PC-9 (cell line): Measurements from ENCODE around the gene ZNF528. TPM values are rescaled to one million over a fixed set of nuclear protein-coding genes. Genes with fewer than 3 reads are reported as not detected.

ENCODE experiments used
- BruUV-seq: library from RNA; stranded (reverse); fragments of 400-500 nt; replicated peaks from 2 replicates; lab custom pipeline; 2021; lab: Mats Ljungman, UMichigan
- CTCF ChIA-PET: fragments of 300-600 bp; sonication (Branson Sonifier 250); formaldehyde crosslinking; loops from one replicate; lab custom pipeline; 2022; ENCODE audit warnings: antibody characterized with exemption; lab: Charles Lee
- POLR2A ChIA-PET: fragments of 300-600 bp; sonication (Branson Sonifier 250); formaldehyde crosslinking; loops from one replicate; lab custom pipeline; 2022; ENCODE audit warnings: antibody characterized with exemption; ENCODE audit not compliant: unreplicated experiment; lab: Charles Lee
- DNase-seq, 2 experiments: peaks; one replicate each; pipeline versions ENCODE4 v3.0.0 to v3.0.0-alpha.2; 2015 to 2022; ENCODE audit warnings: mixed read lengths in 1 of 2
- H2AFZ ChIP-seq: fragments of 200-600 bp; sonication (generic); 2 replicates; pipeline ENCODE4 v1.8.1; 2017; ENCODE audit warnings: antibody characterized with exemption
- H3F3A ChIP-seq: fragments of 200-600 bp; sonication (generic); 2 replicates; pipeline ENCODE4 v1.8.1; 2017; ENCODE audit warnings: antibody characterized with exemption, mild to moderate bottlenecking, low read depth; ENCODE audit not compliant: insufficient read depth
- H3K27ac ChIP-seq: fragments of 200-600 bp; sonication (generic); 2 replicates; pipeline ENCODE4 v1.6.1; 2016; ENCODE audit warnings: mixed run types
- H3K27me3 ChIP-seq: fragments of 200-600 bp; sonication (generic); 2 replicates; pipeline ENCODE4 v1.6.1; 2016; ENCODE audit warnings: low read depth, mixed run types; ENCODE audit not compliant: insufficient read depth
- H3K36me3 ChIP-seq: fragments of 200-600 bp; sonication (generic); 2 replicates; pipeline ENCODE4 v1.6.1; 2016; ENCODE audit warnings: low read depth, mixed run types
- H3K4me1 ChIP-seq: fragments of 200-600 bp; sonication (generic); replicated peaks from 2 replicates; pipeline ENCODE4 v1.6.1; 2016; ENCODE audit warnings: mixed run types; ENCODE audit not compliant: insufficient read depth
- H3K4me2 ChIP-seq: fragments of 200-600 bp; sonication (generic); 2 replicates; pipeline ENCODE4 v1.6.1; 2017; ENCODE audit warnings: mixed run types
- H3K4me3 ChIP-seq: fragments of 200-600 bp; sonication (generic); 2 replicates; pipeline ENCODE4 v1.6.1; 2016; ENCODE audit warnings: mixed run types
- H3K79me2 ChIP-seq: fragments of 200-600 bp; sonication (generic); 2 replicates; pipeline ENCODE4 v1.6.1; 2017; ENCODE audit warnings: low read depth, mixed run types
- H3K9me2 ChIP-seq: fragments of 200-600 bp; sonication (generic); 2 replicates; pipeline ENCODE4 v1.8.1; 2017; ENCODE audit warnings: mild to moderate bottlenecking; ENCODE audit not compliant: insufficient read depth
- H3K9me3 ChIP-seq: fragments of 200-600 bp; sonication (generic); 2 replicates; pipeline ENCODE4 v1.8.1; 2016; ENCODE audit warnings: low read depth; ENCODE audit not compliant: insufficient read depth
- H4K20me1 ChIP-seq: fragments of 200-600 bp; sonication (generic); 2 replicates; pipeline ENCODE4 v1.8.1; 2017; ENCODE audit not compliant: insufficient read depth
- CTCF ChIP-seq: fragments of 200-600 bp; sonication (generic); conservative IDR thresholded peaks from 2 replicates; pipeline ENCODE4 v1.6.1; 2017; ENCODE audit warnings: mixed run types, antibody characterized with exemption, mild to moderate bottlenecking, moderate library complexity
- EZH2 ChIP-seq: fragments of 200-600 bp; sonication (generic); IDR thresholded peaks from 2 replicates; pipeline ENCODE4 v1.8.0; 2017; ENCODE audit warnings: antibody characterized with exemption, low read depth
- intact Hi-C: fragments of 100-400 bp; cut with micrococcal nuclease; formaldehyde crosslinking; loops from one replicate; pipeline ENCODE4 v1.10.0; 2022; ENCODE audit not compliant: unreplicated experiment
- total RNA-seq: library from RNA; stranded (reverse); gene quantifications from 2 replicates; pipeline ENCODE4 v1.2.3, GENCODE V29; 2021

ZNF528 gene
- total RNA-seq, 1 experiment from 2014 or later = 32.6 TPM

GRCh38 chr19:52428937-52429336 is 31.3 kb downstream of the ZNF528 start, which contains the start of gene ZNF534:
Gene ZNF534 (plus strand): TSS chr19:52429148. CDS start chr19:52431475, 2,327 bp downstream.
- Histone ChIP-seq H3K27ac (no peak within 1 kb of the TSS), H3K36me3 (no peaks in the 10 kb centered on the region), H3K79me2 (no peaks in the 10 kb centered on the region), H2AFZ (no peak within 1 kb of the TSS), H3K4me2 (no peak within 1 kb of the TSS), H4K20me1 (no peaks in the 10 kb centered on the region), H3K4me3 (no peak within 1 kb of the TSS), H3K9me3 (peaks cover 7% of the 10 kb centered on the region), H3F3A (no peaks in the 10 kb centered on the region), H3K9me2 (no peaks in the 10 kb centered on the region), H3K4me1 (no peaks in the 10 kb centered on the region), H3K27me3 (no peaks in the 10 kb centered on the region; the same call in 1 of the 2 replicates)
- POLR2A ChIA-PET = no interaction called here
- no peak for DNase-seq
- CTCF ChIA-PET = no interaction called here
- TF ChIP-seq CTCF (no peak), EZH2 (no peak)
- intact Hi-C loops = no loop called here
- BruUV-seq = no TSS peak

- ChIA-PET POLR2A (no interaction called here), CTCF (no interaction called here)
- Histone ChIP-seq H3K4me2 (no peak overlapping the region), H3K79me2 (no peaks in the 10 kb centered on the region), H4K20me1 (no peaks in the 10 kb centered on the region), H2AFZ (no peak overlapping the region), H3K9me2 (no peaks in the 10 kb centered on the region; the same call in 1 of the 2 replicates), H3K4me3 (no peak overlapping the region), H3K27me3 (peaks cover 5% of the 10 kb centered on the region), H3K9me3 (peaks cover 6% of the 10 kb centered on the region; the same call in 1 of the 2 replicates), H3K27ac (no peak overlapping the region), H3K36me3 (no peaks in the 10 kb centered on the region), H3F3A (no peaks in the 10 kb centered on the region), H3K4me1 (no peaks in the 10 kb centered on the region)
- TF ChIP-seq CTCF (no peak), EZH2 (no peak)
- intact Hi-C loops = no loop called here
- BruUV-seq = no TSS peak
- DNase-seq = no peak
These were observed 44.5 kb downstream of the ZNF528 start for GRCh38 chr19:52442179-52442578.

GRCh38 chr19:52444506-52444905 is 46.9 kb downstream of the ZNF528 start:
- ChIA-PET POLR2A (no interaction called here), CTCF (no interaction called here)
- H3K4me3 ChIP-seq = no peak overlapping the region
- no peak overlapping the region for H3K4me2 ChIP-seq
- intact Hi-C loops = no loop called here
- H3K27ac ChIP-seq = no peak overlapping the region
- H3F3A ChIP-seq = no peaks in the 10 kb centered on the region
- H3K9me2 ChIP-seq = no peaks in the 10 kb centered on the region
- no peak overlapping the region for H2AFZ ChIP-seq
- DNase-seq = no peak
- H4K20me1 ChIP-seq = no peaks in the 10 kb centered on the region
- TF ChIP-seq EZH2 (no peak), CTCF (no peak)
- H3K79me2 ChIP-seq = no peaks in the 10 kb centered on the region
- no TSS peak for BruUV-seq
- no peaks in the 10 kb centered on the region for H3K36me3 ChIP-seq
- no peaks in the 10 kb centered on the region for H3K4me1 ChIP-seq
- H3K27me3 ChIP-seq = no peaks in the 10 kb centered on the region
- peaks cover 13% of the 10 kb centered on the region; the same call in 1 of the 2 replicates for H3K9me3 ChIP-seq
